DMS53 (cell line): Measurements from ENCODE around the gene CAPZB.
"Not testable (repeated sequence)": the region's sequence is repeated elsewhere in the genome, so short reads cannot be mapped to it uniquely, and the experiment has no call there.

Experiments used
- DNase-seq: peaks from one replicate; lab custom pipeline; 2025; lab: John Stamatoyannopoulos, UW

CAPZB gene

DNA sequence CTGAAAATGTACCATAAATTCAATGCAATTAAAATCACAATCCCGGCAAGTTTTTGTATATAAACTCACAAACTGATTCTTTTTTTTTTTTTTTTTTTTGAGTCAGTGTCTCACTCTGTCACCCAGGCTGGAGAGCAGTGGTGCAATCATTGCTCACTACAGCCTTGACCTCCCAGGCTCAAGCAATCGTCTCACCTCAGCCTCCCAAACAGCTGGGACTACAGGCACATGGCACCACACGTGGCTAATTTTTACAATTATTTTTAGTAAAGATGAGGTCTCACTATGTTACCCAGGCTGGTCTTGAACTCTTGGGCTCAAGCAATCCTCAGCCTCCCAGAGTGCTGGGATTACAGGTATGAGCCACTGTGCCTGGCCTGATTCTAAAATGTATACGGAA, 12.1 kb upstream of the CAPZB start:
- not testable (repeated sequence) for DNase-seq

GRCh38 chr1:19496527-19496874, 11.2 kb upstream of the CAPZB start:
- no peak for DNase-seq

- no peak for DNase-seq
Measured at GRCh38 chr1:19495799-19496526, 10.6 kb upstream of the CAPZB start.

- no peak for DNase-seq
Measured at GRCh38 chr1:19495000-19495656, 9.8 kb upstream of the CAPZB start.

DNA sequence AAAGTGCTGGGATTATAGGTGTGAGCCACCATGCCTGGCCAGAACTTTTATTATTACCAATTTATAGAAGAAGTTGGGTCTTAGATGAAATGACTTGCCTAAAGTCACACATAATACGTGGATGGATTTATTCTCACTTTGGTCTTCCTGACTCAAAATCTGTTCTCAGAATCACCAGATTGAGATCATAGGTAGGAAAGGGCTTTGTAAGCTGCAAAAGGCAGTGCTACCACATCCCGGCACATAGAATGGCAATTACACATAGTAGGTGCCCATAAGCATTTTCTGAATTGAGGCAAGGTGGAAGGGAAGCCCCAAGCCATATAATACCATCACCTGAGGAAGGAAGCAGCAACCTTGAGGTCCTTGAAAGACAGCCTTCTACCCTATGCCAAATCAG, 8.2 kb upstream of the CAPZB start:
- DNase-seq: no peak

DNA sequence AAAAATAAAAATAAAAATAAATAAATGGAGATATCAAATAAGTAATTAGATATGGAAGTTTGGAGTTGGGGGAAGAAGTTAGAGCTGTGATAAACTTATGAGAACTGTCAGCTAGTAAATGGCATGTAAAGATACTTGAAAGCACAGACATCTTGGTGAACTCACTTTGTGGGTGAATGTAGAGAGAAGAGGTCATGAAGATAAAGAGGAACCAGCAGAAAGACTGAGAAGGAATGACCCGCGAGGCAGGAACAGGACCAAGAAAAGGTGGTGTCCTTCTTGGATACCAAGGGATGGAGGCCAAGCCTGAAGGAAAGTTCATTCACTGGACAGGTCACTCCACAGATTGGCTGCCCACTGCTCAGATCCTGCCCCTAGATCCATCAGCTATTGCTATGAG, 4.7 kb upstream of the CAPZB start:
- no peak for DNase-seq

DNA sequence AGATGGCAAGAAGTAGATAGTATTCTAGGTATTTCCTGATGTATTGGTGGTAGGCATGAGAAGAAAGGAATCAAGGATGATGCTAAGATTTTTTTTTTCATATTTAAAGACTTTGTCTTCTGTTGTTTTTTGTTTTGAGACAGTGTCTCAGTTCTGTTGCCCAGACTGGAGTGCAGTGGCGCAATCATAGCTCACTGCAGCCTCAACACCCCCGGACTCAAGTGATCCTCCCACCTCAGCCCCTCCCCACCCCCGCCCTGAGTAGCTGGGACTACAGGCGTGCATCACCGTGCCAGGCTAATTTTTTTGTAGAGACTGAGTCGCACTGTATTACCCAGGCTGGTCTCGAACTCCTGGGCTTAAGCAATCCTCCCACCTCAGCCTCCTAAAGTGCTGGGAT, 2.8 kb upstream of the CAPZB start:
- no peak for DNase-seq

DNA sequence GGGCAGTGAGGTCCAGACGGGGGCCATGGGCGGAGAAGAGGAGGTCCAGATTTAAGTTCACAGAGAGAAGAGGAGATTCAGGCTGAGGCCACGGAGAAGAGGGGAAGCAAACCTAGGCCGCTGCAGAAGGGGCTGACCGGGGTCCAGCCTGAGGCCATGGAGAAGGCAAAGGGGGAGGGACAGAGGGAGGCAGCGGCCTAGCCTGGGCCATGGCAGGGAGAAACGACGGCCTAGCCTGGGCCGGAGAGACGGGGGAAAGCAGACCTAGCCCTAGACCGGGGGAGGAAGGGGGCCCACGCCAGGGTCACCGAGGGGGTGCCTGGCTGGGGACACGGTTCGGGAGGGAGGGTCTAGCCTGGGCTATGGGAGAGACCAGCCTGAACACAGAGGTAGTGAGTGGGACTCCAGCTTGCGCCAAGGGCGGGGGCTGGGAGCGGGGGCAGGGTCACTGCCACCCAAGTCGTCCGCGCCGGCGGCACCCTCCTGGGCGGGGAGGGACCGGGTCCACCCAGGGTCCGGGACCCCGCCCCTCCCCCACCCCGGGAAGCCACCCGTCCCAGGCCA, 459 bp downstream of the CAPZB start:
- peak; percentile 64 for DNase-seq

DNA sequence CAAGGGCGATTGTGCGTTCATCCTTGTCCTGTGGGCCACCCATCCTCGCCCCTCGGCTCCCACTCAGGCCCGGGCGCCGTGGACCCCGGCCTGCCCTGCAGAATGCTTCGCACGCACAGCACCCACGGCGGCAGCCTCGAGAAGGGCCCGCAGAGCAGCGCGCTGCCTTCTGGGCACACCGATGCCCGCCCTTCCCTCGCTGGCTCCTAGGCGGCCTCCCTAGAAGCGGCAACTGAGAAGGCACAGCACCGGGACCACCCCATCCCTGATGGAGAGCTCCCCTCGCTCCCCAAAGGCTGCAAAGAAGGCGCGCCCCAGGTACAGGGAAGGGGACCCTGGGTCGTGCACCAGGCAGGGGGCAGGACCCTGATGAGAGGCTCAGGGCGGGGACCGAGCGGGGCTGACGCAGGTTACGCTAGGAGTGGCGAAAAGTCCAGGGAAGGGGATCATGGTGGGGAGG, 971 bp downstream of the CAPZB start:
- DNase-seq: peak; percentile 57

- DNase-seq: no peak
Measured at GRCh38 chr1:19483691-19484090, 1.6 kb downstream of the CAPZB start.

- no peak for DNase-seq
Measured at GRCh38 chr1:19483261-19483660, 2.1 kb downstream of the CAPZB start.

DNA sequence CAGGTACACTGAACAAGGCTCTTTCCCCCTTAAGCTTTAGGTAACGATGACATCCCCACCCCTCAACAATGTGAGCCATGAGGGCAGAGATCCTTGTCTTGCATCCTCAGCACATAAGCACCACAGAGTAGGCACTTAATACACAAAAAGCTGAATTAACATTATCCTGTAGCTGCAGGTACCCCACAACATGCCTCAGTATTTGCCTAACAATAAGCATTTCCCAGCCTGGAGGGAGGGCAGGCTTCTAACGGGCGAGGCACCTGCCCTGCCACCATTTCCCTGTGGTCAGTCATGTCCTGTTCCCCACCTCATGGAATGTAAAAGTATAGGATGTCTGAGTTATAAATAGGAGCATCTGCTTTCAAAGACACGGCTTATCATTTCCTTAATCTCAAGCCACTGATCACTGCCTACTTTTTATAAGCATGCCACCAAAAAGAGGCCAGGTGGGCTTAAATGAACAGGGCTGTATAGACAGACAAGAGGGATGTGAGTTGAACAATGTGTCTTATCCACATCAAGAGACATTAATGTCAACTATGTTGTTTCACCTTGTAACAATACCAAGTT, 3.4 kb downstream of the CAPZB start:
- no peak for DNase-seq

GRCh38 chr1:19480282-19480681, 5.1 kb downstream of the CAPZB start:
- DNase-seq: no peak

- DNase-seq: no peak
Measured at GRCh38 chr1:19479351-19480120, 5.8 kb downstream of the CAPZB start.

DNA sequence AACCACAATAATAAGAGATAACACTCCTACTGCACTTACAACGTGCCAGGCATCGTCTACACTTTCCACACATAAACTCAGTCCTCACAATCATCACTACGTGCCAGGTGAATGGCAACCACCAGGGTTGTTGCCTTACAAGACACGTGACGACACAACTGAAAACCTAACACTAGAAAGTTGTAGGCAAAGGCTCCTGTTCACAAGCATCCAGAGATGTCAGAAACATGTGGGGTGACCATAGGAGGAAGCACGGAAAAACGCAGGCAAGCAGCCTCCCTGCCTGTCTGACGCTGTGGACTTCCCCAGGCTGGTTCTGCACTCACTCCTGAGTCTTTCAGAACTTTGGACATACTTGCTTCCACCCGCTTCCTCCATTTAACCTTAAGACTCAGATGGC, 7.0 kb downstream of the CAPZB start:
- DNase-seq: no peak

GRCh38 chr1:19477284-19478249, 7.8 kb downstream of the CAPZB start:
- no peak for DNase-seq

DNA sequence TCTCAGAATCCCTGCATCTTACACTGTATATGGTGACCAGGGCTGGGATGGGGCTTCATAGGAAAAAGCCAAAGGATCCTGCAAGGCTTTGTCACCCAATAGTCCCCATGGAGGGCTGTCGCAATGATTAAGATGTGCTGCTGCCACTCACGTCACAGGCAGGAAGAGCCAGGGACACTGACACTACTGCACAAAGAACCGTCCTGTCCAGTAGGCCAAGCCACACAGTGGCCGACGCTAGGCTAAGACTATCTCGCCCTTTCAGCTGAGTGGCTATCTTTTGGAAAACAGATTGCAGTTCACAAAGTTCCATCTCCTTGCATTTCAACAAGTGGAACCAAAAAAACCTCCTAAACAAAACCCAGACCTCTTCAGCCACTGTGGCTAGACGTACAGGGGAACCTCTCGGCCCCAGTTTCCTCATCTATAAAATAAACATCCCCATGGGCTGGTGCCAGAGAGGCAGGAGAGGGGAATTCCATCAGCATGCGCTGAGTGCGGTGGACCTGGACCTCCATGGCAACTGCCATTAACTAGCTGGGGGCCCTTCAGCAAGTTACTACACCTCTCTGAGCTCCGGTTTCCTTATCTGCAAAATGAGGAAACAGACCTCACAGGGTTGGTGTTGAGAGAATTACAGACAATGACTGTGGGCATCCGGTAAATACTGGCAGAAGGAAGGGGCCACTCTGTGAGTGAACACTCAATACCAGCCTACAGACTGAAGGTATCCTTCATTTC, 8.7 kb downstream of the CAPZB start:
- DNase-seq: no peak

GRCh38 chr1:19475296-19475695, 10.0 kb downstream of the CAPZB start:
- DNase-seq: no peak

DNA sequence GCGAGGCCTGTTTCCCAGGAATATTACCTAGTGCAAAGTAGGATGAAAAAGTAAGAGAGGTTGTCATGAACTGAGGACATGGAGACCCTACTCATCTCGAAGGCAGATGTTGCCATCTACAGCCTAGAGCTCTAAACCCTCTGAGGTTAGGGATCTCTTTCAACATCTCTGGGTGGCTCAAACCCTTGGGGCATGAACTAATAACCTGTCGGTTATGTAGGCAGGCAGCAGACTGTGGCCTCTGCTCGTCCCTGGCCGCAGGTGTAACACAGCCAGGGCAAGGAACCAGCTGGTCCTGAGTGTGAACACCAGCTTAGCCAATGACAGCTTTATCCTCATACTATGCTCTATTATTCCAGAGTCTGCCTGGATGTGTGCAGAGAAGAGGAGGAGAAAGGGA, 13.2 kb downstream of the CAPZB start:
- DNase-seq: peak; percentile 30

GRCh38 chr1:19469004-19469403, 16.3 kb downstream of the CAPZB start:
- no peak for DNase-seq
